DOHH2 (cell line): Measurements from ENCODE around the gene TMEM271.

ENCODE experiments used
- EZH2phosphoT487 ChIP-seq: fragments of 200-600 bp; sonication (generic); IDR thresholded peaks from 2 replicates; pipeline ENCODE4 v1.6.1; 2017; ENCODE audit warnings: borderline replicate concordance, mild to moderate bottlenecking, antibody characterized with exemption, low read length, moderate library complexity, mixed read lengths
- TF ChIP-seq, protein P1 (sequence below): fragments of 200-600 bp; sonication (generic); IDR thresholded peaks from one replicate; pipeline ENCODE4 v1.5.1; 2014; ENCODE audit warnings: antibody characterized with exemption, mild to moderate bottlenecking, low read depth, low read length; ENCODE audit not compliant: poor library complexity, severe bottlenecking

DNA sequence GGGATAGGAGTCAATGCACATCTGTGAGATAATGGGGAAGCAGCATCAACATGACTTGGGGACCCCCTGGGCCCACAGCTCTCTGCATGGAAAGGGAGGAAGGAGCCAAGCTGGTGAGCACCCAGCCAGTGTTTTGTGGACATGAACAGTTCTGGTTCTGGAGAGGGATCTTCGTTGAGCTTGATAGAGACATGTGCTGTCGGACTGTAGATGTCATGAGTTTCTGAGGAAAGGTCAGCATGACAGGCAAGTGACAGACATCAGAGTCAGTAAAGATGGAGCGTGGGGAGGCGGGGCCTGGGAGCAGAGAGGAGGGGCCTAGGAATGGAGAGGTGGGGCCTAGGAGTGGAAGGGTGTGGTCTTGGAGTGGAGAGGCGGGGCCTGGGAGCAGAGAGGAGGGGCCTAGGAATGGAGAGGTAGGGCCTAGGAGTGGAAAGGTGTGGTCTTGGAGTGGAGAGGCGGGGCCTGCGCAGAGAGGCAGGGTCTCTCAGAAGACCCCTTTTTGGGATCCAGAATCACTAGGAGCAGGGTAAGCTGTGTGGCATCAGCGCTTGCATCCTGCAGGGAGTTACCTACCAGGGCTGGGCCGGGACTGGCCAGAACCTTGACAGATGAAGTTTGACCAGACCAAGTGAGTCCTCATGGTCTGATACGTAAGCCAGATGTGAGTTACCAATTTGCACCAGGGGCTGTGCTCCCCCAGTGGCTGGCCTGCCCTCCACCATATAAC lies 43.3 kb downstream of the TMEM271 start:
- TF ChIP-seq, protein P1, sequence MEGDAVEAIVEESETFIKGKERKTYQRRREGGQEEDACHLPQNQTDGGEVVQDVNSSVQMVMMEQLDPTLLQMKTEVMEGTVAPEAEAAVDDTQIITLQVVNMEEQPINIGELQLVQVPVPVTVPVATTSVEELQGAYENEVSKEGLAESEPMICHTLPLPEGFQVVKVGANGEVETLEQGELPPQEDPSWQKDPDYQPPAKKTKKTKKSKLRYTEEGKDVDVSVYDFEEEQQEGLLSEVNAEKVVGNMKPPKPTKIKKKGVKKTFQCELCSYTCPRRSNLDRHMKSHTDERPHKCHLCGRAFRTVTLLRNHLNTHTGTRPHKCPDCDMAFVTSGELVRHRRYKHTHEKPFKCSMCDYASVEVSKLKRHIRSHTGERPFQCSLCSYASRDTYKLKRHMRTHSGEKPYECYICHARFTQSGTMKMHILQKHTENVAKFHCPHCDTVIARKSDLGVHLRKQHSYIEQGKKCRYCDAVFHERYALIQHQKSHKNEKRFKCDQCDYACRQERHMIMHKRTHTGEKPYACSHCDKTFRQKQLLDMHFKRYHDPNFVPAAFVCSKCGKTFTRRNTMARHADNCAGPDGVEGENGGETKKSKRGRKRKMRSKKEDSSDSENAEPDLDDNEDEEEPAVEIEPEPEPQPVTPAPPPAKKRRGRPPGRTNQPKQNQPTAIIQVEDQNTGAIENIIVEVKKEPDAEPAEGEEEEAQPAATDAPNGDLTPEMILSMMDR, result no peak
- no peak for TF ChIP-seq EZH2phosphoT487
